ENCODE measurements around the gene CRNKL1. TPM values are rescaled to one million over a fixed set of nuclear protein-coding genes. Genes with fewer than 3 reads are reported as not detected.

CRNKL1 gene
- total RNA-seq, 2 experiments from 2014 or later: 13.9 to 20.0 TPM

DNA sequence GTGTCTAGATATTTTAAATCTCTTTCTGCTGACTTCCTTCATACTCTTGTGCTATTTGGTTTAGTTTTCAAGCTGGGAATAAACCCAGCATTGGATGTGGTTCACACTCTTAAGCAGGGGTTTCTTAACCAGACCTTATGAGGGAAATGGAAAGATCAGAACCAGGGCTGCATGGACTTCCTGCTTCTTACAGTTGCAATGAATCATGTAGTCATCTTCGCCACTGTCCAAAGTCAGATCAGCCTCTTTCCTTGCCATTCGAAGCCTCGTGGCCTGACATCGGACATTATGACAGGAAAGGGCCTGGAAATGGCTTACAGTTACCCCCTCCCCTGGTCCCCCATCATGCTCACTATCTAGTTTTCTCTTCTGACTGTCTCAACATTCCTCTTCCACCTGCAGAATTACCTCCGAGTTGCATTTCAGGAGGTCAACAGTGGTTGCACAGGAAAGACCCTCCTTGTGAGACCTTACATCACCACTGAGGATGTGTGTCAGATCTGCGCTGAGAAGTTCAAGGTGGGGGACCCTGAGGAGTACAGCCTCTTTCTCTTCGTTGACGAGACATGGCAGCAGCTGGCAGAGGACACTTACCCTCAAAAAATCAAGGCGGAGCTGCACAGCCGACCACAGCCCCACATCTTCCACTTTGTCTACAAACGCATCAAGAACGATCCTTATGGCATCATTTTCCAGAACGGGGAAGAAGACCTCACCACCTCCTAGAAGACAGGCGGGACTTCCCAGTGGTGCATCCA, 51.9 kb downstream of the CRNKL1 start:
- Histone ChIP-seq H3K9me2 (ENCODE audit: insufficient read depth, low read length) (no peaks in the 10 kb centered on the region), H3K9me3 (ENCODE audit: low read length) (no peaks in the 10 kb centered on the region), H3K36me3 (ENCODE audit: insufficient read depth, low read length) (no peaks in the 10 kb centered on the region), H2AFZ (ENCODE audit: low read length) (no peak overlapping the region), H3K79me2 (ENCODE audit: insufficient read depth, low read depth, low read length) (no peaks in the 10 kb centered on the region), H3K4me2 (ENCODE audit: low read length) (no peak overlapping the region), H3K4me1 (ENCODE audit: insufficient read depth, low read length, poor library complexity, severe bottlenecking) (no peaks in the 10 kb centered on the region), H4K20me1 (ENCODE audit: insufficient read depth, low read length) (no peaks in the 10 kb centered on the region), H3K4me3 (ENCODE audit: low read depth, low read length, poor library complexity, severe bottlenecking) (no peak overlapping the region), H3K27ac (ENCODE audit: low read depth, low read length, poor library complexity, severe bottlenecking) (no peak overlapping the region)
- no TSS peak for BruUV-seq (replicated peaks)
- POLR2A ChIA-PET: interaction anchor here (0.6 kb wide), 1 partner anchor 91 kb away, joined by 3 read pairs; no protein-coding TSS in a partner anchor
- CTCF ChIA-PET (ENCODE audit: unreplicated experiment): no interaction called here
- TF ChIP-seq EZH2phosphoT487 (IDR thresholded peaks at IDR 0.05; ENCODE audit: borderline replicate concordance, low read depth, low read length): no peak
- TF ChIP-seq, protein P1, sequence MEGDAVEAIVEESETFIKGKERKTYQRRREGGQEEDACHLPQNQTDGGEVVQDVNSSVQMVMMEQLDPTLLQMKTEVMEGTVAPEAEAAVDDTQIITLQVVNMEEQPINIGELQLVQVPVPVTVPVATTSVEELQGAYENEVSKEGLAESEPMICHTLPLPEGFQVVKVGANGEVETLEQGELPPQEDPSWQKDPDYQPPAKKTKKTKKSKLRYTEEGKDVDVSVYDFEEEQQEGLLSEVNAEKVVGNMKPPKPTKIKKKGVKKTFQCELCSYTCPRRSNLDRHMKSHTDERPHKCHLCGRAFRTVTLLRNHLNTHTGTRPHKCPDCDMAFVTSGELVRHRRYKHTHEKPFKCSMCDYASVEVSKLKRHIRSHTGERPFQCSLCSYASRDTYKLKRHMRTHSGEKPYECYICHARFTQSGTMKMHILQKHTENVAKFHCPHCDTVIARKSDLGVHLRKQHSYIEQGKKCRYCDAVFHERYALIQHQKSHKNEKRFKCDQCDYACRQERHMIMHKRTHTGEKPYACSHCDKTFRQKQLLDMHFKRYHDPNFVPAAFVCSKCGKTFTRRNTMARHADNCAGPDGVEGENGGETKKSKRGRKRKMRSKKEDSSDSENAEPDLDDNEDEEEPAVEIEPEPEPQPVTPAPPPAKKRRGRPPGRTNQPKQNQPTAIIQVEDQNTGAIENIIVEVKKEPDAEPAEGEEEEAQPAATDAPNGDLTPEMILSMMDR (conservative IDR thresholded peaks at IDR 0.05; ENCODE audit: low read length): no peak
- no peak for DNase-seq (ENCODE audit: low spot score)
- intact Hi-C loops (cut with micrococcal nuclease; ENCODE audit: unreplicated experiment): no loop called here

DNA sequence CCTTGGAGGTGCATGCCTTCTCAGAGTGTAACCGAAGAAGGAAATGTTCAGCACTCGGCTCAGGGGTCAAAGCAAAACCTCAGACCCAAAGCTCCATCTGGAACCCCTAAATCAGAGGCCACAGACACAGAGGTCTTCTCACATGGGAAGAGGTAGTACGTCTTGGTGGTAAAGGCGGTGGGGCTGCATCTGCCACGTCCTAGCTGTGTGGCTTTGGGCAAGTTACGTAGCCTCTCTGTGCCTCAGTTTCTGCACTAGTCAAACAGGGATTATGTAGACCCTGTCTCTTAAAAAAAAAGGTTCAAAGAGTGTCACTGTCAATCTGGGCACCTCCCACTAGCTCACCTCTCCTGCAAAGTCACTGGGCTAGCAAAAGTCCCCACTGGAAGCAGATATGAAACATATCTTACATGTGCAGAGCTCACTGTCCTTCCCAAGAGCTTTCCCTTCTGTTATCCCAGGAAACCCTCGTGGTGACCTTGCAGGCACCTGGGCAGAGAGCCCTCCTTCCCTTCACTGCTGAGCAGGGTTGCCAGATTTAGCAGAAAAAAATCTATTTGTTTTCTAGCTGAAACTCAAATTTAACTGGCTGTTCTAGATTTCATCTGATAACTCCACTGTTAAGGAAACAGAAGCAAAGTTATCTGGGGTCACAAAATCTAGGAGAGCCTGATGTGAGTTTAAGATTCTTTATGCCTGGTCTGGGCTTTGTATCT, 53.1 kb downstream of the CRNKL1 start:
- Histone ChIP-seq H3K4me2 (ENCODE audit: low read length) (no peak overlapping the region), H3K79me2 (ENCODE audit: insufficient read depth, low read depth, low read length) (no peaks in the 10 kb centered on the region), H2AFZ (ENCODE audit: low read length) (no peak overlapping the region), H4K20me1 (ENCODE audit: insufficient read depth, low read length) (no peaks in the 10 kb centered on the region), H3K27ac (ENCODE audit: low read depth, low read length, poor library complexity, severe bottlenecking) (no peak overlapping the region), H3K4me1 (ENCODE audit: insufficient read depth, low read length, poor library complexity, severe bottlenecking) (no peaks in the 10 kb centered on the region), H3K9me2 (ENCODE audit: insufficient read depth, low read length) (no peaks in the 10 kb centered on the region), H3K4me3 (ENCODE audit: low read depth, low read length, poor library complexity, severe bottlenecking) (no peak overlapping the region), H3K9me3 (ENCODE audit: low read length) (no peaks in the 10 kb centered on the region), H3K36me3 (ENCODE audit: insufficient read depth, low read length) (no peaks in the 10 kb centered on the region)
- DNase-seq (ENCODE audit: low spot score): no peak
- intact Hi-C loops (cut with micrococcal nuclease; ENCODE audit: unreplicated experiment): no loop called here
- TF ChIP-seq EZH2phosphoT487 (IDR thresholded peaks at IDR 0.05; ENCODE audit: borderline replicate concordance, low read depth, low read length): no peak
- TF ChIP-seq, protein P1 (conservative IDR thresholded peaks at IDR 0.05; ENCODE audit: low read length): no peak
- no TSS peak for BruUV-seq (replicated peaks)
- POLR2A ChIA-PET: no interaction called here
- CTCF ChIA-PET (ENCODE audit: unreplicated experiment): interaction anchor here (0.6 kb wide), 1 partner anchor 22 kb away, joined by 9 read pairs; no protein-coding TSS in a partner anchor

DNA sequence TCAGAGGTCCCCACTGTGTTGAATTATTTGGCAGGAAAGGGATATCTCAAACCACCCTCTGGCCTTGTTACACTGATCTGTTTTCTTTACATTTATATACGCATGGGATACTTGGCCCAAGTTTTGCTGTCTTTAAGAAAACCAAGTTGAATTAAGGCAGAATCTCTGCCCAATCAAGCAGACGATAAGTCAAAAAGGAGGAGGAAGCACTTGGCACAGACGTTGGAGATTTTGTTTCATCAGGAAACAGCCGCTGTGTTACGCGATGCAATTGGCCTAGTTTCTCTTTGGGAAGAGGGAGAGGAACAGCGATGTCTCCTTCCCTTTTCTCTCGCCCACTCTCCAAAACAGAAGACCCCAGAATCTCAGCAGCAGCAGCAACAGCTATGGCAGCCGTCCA, 55.3 kb downstream of the CRNKL1 start:
- no peak overlapping the region for H3K27ac ChIP-seq (ENCODE audit: low read depth, low read length, poor library complexity, severe bottlenecking)
- H3K36me3 ChIP-seq (ENCODE audit: insufficient read depth, low read length): no peaks in the 10 kb centered on the region
- no peaks in the 10 kb centered on the region for H3K79me2 ChIP-seq (ENCODE audit: insufficient read depth, low read depth, low read length)
- no peaks in the 10 kb centered on the region for H3K9me3 ChIP-seq (ENCODE audit: low read length)
- ChIA-PET CTCF (ENCODE audit: unreplicated experiment) (no interaction called here), POLR2A (interaction anchor here (0.5 kb wide), 1 partner anchor 31 kb away, joined by 3 read pairs; no protein-coding TSS in a partner anchor)
- TF ChIP-seq EZH2phosphoT487 (IDR thresholded peaks at IDR 0.05; ENCODE audit: borderline replicate concordance, low read depth, low read length): no peak
- TF ChIP-seq, protein P1 (conservative IDR thresholded peaks at IDR 0.05; ENCODE audit: low read length): no peak
- H3K9me2 ChIP-seq (ENCODE audit: insufficient read depth, low read length): no peaks in the 10 kb centered on the region
- intact Hi-C loops (cut with micrococcal nuclease; ENCODE audit: unreplicated experiment): no loop called here
- no TSS peak for BruUV-seq (replicated peaks)
- no peak overlapping the region for H2AFZ ChIP-seq (ENCODE audit: low read length)
- H4K20me1 ChIP-seq (ENCODE audit: insufficient read depth, low read length): no peaks in the 10 kb centered on the region
- no peak overlapping the region for H3K4me3 ChIP-seq (ENCODE audit: low read depth, low read length, poor library complexity, severe bottlenecking)
- no peaks in the 10 kb centered on the region for H3K4me1 ChIP-seq (ENCODE audit: insufficient read depth, low read length, poor library complexity, severe bottlenecking)
- no peak overlapping the region for H3K4me2 ChIP-seq (ENCODE audit: low read length)
- no peak for DNase-seq (ENCODE audit: low spot score)
